GM12891 (cell line): ENCODE measurements around the gene LBHD2.

ENCODE experiments used
- POLR2A ChIP-seq: IDR thresholded peaks from 2 replicates; pipeline ENCODE4 v1.6.1; 2011; ENCODE audit warnings: low read depth, low read length, control low read depth
- POLR2AphosphoS5 ChIP-seq: IDR thresholded peaks from 2 replicates; pipeline ENCODE4 v1.6.1; 2011; ENCODE audit warnings: low read depth, low read length, control low read depth
- SPI1 ChIP-seq: IDR thresholded peaks from 2 replicates; pipeline ENCODE4 v1.6.1; 2011; ENCODE audit warnings: low read depth, low read length, control low read depth

DNA sequence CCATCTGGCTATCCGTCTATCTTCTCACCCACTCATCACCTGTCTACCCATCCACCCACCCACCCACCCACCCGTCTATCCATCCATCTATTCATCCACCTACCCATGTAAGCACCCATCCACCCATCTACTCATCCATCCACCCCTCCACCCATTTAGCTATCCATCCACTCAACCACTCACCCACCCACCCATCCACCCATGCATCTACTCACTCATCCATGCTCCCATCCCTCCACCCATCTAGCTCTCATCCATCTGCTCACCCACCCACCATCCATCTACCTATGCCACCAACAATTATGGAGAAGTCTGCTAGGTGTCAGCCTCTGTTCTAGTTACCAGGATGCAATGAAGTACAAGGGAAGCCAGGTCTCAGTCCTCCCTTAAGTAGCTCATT is 50.4 kb downstream of the LBHD2 start:
- TF ChIP-seq POLR2AphosphoS5 (no peak), POLR2A (no peak), SPI1 (no peak)
